HG02981 (cell line): ENCODE data around the gene TBR1.

ENCODE experiments used
- ATAC-seq: cut with Tn5 transposase; IDR thresholded peaks from one replicate; pipeline ENCODE4 v1.9.1; 2021; ENCODE audit warnings: mild to moderate bottlenecking, moderate library complexity; ENCODE audit not compliant: unreplicated experiment

TBR1 gene

DNA sequence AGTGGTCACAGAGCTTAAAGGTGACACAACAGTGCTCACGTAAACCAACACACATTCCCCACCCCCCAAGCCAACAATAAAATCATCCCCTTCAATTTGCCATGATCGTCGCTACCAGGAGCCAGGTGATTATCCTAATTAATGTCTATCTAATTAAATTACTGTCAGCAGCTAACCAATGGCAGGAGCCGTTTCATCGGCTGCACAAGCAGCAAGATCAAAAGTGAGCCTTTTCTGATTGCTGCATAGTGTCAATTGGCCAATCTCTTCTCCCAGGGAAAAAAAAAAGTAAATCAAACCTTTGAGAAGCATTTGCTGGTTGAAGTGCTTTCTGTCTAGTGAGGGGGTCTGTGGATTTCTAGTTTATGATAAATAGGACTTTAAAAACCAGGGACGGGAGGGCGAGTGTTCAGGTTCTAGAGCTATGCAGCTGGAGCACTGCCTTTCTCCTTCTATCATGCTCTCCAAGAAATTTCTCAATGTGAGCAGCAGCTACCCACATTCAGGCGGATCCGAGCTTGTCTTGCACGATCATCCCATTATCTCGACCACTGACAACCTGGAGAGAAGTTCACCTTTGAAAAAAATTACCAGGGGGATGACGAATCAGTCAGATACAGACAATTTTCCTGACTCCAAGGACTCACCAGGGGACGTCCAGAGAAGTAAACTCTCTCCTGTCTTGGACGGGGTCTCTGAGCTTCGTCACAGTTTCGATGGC lies at the start of gene TBR1:
TSS of gene TBR1 (plus strand) at position 311 of the 721 bp plus-strand sequence. CDS start at position 425, 114 bp downstream.
- ATAC-seq, result no peak

DNA sequence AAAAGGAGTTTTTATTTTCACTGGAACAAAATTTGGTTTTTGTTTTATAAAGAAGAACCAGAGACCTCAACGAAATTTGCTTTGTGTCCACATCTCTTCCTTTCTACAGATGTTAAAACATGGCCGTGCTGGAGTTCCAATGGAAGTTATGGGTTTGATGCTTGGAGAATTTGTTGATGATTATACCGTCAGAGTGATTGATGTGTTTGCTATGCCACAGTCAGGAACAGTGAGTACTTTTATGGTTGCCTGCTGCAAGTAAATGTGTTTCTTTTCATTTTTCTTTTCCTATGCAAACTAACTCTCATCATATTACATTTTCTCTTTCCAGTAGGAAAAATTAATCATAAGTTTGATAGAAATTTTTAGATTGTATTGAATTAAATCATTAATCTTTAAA lies 48.4 kb upstream of the TBR1 start:
- no peak for ATAC-seq

DNA sequence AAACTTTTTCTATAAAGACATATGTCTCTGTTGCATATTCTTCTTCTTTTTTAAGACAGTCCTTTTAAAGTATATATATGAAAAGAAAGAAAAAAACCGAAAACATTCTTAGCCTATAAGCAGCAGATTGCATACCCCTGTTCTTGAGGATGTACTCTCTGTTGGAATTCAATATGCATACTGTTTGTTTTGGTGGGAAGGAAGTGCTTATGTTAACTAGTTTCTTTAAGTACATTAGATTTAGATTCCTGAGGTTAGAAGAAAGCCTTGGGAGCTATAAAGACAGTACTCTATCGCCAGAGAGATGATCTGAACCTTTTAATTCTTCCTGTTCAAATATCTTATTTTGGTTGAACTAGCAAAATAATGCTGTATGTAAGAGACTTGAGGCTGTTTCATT lies 46.8 kb upstream of the TBR1 start:
- ATAC-seq, result no peak

DNA sequence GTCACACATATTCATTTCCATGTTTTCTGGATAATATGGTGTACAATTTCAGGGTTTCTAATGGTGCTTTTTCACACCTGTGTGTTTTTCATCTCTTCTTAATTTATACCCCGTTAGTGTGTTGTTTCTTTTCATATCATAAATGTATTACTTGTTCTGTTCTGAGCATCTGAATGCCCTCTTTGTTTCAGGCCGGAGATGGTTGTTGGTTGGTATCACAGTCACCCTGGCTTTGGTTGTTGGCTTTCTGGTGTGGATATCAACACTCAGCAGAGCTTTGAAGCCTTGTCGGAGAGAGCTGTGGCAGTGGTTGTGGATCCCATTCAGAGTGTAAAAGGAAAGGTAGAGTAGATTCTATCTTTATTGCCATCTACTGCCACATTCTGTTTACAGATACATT lies 45.1 kb upstream of the TBR1 start:
- ATAC-seq, result no peak

DNA sequence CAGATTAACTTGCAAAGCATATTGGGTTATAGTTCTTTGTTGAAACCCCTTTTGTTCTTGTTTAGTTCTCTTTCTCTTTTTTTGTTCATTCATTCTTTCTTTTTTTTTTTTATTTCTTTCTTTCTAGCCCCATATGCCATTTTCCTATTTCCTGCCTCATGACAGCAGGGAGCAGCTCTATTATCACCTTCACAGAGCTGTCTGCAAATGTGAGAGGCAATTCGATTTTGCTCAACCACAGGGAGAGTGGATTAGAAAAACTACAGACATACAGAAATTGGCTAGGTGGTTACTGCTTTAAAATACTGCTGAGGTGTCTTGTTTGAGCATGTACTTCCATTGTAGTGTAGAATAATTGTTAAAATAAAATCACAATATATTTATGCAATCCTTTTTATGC lies 44.2 kb upstream of the TBR1 start:
- ATAC-seq, result no peak

DNA sequence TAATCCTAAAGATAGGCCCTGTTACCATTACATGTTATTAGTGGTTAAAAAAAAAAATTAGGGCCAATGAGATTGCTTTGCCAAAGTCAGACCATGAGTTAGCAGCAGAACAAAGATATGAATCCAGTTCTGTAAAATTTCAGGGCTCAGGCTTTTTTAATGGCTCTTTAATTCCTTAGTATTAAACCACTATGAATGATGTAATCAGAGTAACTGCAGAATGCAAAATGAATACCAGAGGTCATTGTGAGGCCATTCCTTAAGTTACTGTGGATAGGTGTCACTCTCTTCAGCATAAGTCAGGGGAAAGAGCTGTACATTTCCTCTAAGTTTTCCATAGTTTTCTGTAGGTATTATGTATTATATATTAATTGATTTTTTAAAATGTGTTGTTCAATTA lies 42.2 kb upstream of the TBR1 start:
- ATAC-seq, result no peak

DNA sequence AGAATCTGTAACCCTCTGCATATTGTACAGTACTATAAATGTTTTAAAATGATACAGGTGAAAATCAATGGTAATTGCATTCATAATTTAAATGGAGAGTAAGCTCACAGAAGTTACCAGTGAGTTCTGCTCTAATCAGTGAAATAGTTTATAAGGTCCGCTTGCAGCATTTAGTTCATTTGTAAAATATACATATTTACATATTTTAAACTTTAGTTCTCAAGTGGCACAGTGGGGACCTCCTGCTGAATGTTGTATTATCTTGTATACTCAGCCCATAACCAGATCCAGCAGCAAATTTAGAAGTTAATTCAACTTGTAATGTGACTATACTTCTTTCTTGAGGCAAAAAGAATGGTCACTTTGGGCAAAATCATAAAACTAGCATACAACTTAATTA lies 41.7 kb upstream of the TBR1 start:
- no peak for ATAC-seq

DNA sequence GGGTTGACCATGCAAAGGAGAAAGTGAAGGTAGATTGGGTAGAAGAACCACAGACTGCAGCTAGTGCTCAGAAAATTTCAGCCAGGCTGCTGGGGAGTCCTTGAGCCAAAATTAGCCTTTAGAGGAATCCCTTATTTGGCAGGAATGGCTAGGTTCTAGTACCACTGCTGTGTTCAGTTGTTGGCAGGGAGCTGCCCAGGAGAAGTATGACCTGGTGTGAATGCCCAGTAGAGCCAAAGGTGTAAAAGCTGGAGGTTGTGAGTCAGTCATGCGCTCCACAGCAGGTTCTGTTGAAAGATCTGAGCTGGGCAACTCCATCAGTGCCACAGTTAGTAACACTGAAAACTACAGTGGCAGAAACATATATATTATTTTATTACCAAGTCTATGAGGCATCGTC lies 36.4 kb upstream of the TBR1 start:
- no peak for ATAC-seq

DNA sequence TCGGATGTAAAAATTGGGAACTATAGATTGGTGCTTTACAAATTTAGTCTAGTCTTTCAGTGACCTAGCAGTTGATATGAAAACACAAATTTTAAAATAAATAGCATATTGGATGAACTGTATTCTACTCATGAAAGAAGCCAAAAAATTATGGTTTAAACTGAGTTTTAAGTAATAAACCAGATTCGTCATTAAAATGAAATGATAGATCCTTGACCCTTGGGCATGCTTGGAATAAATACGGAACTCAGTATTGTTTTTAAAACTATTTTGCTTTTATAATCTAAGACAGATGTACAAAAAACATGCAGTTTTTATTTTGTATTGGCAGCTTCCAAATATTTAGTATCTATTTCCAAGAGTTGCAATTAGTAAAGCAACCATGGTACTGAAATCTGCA lies 34.6 kb upstream of the TBR1 start:
- no peak for ATAC-seq

DNA sequence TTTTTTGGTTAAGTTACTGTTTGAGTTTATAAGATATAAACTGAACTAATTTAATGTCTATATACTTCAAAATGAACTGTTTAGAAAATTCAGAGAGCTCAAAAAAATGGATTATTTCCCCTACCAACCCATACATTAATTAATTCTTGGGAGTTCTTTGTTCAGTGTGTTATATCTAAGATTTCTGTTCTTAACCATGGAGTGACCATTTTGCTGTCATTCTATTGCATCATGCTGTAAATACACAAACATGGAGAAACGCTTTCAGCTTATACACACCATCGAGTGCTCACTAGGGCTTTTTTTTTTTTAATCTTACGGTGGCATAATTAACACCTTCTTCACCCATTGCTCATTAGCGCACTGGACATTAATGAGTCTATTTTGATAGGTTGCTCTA lies 33.4 kb upstream of the TBR1 start:
- no peak for ATAC-seq

DNA sequence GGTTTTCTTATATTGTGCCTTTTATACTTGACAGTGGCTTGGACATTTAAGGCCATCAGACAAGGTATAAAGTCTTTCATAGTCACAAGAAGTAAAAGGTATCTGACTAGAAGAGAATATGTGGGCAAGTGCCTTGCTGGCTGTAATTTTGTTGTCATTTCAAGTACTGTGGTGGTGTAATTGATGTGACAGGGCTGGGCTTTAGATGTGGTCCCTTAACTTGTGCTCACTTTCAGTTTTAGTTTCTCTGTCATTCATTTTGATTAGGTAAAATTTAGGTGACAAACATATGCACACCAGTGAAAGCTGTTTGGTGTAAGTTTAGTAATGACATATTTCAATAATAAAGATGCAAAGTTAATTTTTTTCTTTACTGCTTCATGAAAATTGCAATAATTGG lies 31.2 kb upstream of the TBR1 start:
- peak; percentile 81 for ATAC-seq

DNA sequence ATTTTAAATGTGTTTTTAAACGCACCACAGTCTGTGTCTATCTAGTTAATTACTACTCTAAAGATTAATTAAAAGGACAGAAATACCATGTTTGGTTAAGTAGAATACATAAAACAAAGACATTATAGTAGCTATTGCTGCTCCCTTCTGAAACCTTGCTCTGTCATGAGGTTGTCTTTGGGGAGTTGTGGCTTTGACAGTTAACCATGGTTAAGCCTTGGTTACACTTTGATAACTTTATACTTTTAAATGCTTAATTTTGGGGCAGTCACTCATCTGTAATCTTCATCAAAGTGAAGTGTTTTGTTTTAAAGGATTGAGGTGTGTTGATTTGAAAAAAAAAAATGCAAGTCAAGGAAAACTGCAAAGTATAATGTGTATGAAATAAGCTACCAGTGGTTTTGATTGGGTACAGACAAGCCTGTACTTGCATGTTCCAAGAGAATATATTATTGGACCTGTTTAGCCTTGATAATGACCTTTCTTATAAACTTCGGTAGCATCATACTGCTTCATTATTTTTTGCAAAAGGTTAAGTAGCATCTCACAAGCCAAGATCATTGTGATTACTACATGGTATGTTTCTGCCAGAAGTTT lies 29.8 kb upstream of the TBR1 start:
- ATAC-seq, result peak; percentile 70

DNA sequence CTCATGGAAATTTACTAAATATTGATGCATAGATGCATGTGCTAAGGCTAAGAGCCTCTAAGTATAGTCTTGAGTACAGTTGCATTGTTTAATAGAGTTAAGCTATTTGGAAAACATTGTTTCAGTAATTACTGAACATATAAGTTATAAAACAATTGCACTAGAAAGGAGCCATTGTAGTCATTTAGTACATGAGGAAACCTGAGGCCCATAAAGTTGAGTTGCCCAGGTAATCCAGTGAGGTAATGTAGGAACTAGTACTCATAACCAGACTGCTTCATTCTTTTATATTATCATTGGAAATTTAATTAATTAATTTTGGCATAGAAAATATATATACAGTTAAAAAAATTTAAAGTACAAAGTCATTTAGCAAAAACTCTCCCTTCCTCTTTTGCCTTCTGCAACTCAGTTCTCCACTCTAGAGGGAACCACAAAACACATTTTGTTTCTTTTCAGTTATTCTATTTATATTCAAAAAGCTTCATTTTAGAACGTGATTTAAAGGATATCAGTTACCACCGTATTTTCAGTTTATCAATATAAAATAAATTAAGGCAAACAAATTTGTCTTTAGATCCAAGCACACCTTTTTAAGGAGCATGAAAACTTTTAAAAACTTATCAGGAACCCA lies 27.8 kb upstream of the TBR1 start:
- no peak for ATAC-seq

DNA sequence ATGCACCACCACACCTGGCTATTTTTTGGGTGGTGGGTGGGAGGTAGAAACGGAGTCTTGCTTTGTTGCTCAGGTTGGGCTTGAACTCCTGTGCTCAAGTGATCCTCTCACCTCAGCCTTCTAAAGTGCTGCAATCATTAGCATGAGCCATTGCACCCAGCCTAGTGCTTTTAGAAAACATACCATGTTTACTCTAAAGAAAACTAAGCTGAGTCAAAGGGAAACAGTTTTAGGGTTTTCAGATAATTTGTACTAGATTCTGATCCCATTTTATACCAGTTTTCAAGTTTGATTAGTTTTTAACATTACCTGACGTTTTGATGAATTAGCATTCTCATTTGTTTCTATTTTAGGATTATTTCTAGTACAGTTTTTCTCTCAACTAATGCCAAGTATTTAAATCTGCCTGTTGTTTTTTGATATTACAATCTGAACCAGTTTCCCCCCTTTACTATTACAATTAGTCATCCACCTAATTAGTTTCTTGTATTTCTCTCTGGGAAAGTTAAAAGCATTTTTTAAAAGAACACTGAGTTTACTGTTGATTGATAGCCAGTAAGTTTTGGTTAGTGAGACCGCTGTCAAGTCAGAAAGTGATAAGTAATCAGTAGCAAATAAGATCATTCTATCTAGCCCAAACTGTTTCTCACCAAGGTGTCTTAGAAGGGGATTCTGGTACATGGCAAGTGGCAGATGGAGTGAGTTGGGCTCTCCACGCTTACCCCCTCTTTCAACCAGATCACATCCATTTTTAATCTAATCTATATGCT lies 24.2 kb upstream of the TBR1 start:
- ATAC-seq, result no peak

DNA sequence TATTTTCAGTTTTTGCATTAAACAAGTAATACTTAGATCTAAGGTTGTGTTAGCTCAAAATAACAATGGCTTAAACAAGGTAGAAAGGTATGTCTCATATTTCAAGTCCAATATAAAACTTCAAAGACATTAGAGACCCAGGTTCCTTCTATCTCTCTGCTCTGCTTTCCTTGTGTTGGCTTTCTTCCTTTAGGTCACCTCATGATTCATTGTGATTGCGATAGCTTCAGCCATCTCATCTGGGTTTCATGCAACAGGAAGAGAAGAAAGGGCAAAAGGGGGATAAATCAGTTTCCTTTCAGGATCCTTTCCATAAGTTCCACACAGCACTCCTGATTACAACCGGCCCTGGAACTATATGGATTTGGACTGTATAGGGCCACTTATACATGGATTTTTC lies 16.0 kb upstream of the TBR1 start:
- no peak for ATAC-seq

DNA sequence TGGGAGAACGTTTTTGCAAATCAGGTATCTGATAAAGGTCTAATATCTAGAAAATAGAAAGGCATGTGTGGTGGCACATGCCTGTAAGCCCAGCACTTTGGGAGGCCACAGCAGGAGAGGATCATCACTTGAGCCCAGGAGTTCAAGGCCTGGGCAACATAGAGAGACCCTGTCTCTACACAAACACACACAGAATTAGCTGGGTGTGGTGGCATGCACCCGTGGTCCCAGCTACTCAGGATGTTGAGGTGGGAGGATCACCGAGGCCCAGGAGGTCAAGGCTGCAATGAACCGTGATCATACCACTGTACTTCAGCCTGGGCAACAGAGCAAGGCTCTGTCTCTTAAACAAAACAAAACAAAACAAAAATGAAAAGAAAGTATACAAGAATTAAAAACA lies 13.8 kb upstream of the TBR1 start:
- ATAC-seq, result no peak

DNA sequence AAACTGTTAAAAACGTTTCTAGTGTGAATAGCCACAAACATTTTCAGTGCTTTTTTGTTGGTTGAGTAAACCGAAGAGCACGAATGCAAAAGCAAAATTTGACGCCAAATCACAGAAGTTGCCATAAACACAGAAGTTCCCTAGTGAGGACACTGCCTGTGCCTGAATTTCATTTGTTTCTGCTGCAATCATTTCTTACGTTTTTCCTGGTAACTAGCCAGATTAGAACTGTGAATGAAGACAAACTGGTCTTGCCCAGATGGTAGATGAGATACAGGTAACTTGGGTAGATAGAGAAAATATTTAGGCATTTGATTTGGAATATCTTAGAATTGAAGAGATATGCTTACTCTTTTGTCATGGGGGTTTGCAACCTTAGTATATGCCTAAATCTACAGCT lies 9.8 kb upstream of the TBR1 start:
- ATAC-seq, result no peak

DNA sequence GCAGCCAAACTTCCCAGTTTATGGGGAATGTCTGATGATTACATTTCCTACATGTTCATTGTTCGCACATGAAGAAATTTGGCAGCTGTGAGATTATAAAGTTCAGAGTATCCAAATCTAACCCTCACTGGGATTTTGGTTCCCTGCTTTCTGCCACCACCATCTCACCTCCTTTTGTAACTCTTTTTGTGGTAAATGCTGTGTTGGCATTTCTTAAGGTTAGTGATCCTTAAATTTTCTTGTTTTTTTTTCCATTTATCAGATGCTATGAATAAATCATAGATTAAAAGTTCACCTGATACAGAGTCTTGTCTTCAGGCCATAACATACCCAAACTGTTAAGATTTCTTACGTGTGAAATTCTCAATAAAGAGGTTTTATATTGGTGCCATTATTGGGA lies 8.5 kb upstream of the TBR1 start:
- ATAC-seq, result no peak

DNA sequence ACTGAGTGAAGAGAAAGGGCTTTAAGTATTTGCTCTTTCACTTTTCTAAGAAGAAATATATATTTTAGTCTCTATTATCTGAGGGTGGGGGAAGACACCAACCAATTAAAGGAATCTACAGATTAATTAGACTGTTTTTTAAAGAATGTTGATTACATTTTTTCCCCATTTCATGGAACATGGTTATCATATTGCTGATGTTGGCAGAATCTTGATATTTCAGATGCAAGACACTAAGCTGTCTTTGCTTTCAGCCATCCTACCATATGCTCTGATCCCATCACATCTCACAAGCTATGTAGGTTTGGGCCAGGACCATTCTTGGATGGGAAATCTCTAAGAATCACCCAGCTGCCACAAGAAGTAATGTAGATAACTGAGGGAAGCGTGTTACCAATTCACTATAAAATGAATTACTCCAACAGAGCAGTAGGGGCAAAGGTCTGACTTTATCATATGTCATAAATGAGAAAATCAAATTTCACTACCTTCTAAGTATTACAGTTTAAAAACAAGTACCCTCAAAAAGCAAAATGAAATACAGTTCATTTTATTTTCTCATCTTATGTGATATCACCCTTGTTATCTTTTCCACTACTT lies 6.7 kb upstream of the TBR1 start:
- no peak for ATAC-seq

DNA sequence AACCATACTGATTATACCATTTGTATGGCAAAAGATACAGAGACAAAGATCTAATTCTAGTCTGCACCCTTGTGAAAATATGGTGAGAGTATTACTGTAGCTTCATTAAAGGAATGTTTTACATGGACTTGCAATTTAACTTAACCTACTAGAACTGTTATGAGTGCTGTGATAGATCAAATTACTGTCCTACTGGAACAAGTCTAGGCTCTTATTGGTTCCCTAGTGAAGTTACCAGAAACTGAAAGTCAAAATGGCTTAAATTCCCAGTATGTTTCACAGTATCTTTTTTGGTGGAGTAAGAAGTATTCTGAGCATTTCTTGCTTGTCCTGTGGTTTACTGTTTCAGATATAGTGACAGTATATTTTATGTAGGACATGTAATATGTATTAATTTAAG lies 3.8 kb upstream of the TBR1 start:
- no peak for ATAC-seq
